PC-9 (cell line): ENCODE measurements around the gene RAB31.

Experiments used
- CTCF ChIP-seq: fragments of 200-600 bp; sonication (generic); conservative IDR thresholded peaks from 2 replicates; pipeline ENCODE4 v1.6.1; 2017; ENCODE audit warnings: mixed run types, antibody characterized with exemption, mild to moderate bottlenecking, moderate library complexity
- EZH2 ChIP-seq: fragments of 200-600 bp; sonication (generic); IDR thresholded peaks from 2 replicates; pipeline ENCODE4 v1.8.0; 2017; ENCODE audit warnings: antibody characterized with exemption, low read depth

GRCh38 chr18:9760641-9761040 lies 52.5 kb downstream of the RAB31 start:
- TF ChIP-seq EZH2 (no peak), CTCF (no peak)
